ENCODE results near the gene ERC1. TPM values are rescaled to one million over a fixed set of nuclear protein-coding genes. Genes with fewer than 3 reads are reported as not detected.

ERC1 gene
- total RNA-seq, 1 donor from 2014 or later: 56.5 TPM

- H3K4me3 ChIP-seq: no peak overlapping the region
- no peak overlapping the region for H3K27ac ChIP-seq
- H3K4me1 ChIP-seq: peaks cover 16% of the 10 kb centered on the region
- H3K27me3 ChIP-seq: no peaks in the 10 kb centered on the region
- TF ChIP-seq CTCF (IDR thresholded peaks at IDR 0.05): no peak
- TF ChIP-seq POLR2AphosphoS5 (IDR thresholded peaks at IDR 0.05; ENCODE audit: insufficient read depth in 1 of 2, low read depth in 1 of 2): no peak
- no peak for TF ChIP-seq POLR2A (IDR thresholded peaks at IDR 0.05)
- no peaks in the 10 kb centered on the region for H3K9me3 ChIP-seq
- no peak for DNase-seq (ENCODE audit: extremely low spot score in 2 of 2)
- intact Hi-C loops (cut with DNase I): no loop called here
- no peaks in the 10 kb centered on the region for H3K36me3 ChIP-seq
These were observed 526.9 kb downstream of the ERC1 start for GRCh38 chr12:1517734-1518525.

GRCh38 chr12:1518591-1519516 lies 527.8 kb downstream of the ERC1 start:
- Histone ChIP-seq H3K36me3 (no peaks in the 10 kb centered on the region), H3K9me3 (no peaks in the 10 kb centered on the region), H3K4me3 (no peak overlapping the region), H3K27ac (no peak overlapping the region), H3K4me1 (peaks cover 16% of the 10 kb centered on the region), H3K27me3 (no peaks in the 10 kb centered on the region)
- no peak for DNase-seq (ENCODE audit: extremely low spot score in 2 of 2)
- intact Hi-C loops (cut with DNase I): no loop called here
- TF ChIP-seq POLR2A (IDR thresholded peaks at IDR 0.05): no peak
- no peak for TF ChIP-seq POLR2AphosphoS5 (IDR thresholded peaks at IDR 0.05; ENCODE audit: insufficient read depth in 1 of 2, low read depth in 1 of 2)
- no peak for TF ChIP-seq CTCF (IDR thresholded peaks at IDR 0.05)

GRCh38 chr12:1519642-1520041 lies 528.6 kb downstream of the ERC1 start:
- TF ChIP-seq POLR2A (IDR thresholded peaks at IDR 0.05): no peak
- TF ChIP-seq CTCF (IDR thresholded peaks at IDR 0.05): no peak
- TF ChIP-seq POLR2AphosphoS5 (IDR thresholded peaks at IDR 0.05; ENCODE audit: insufficient read depth in 1 of 2, low read depth in 1 of 2): no peak
- Histone ChIP-seq H3K4me1 (peaks cover 16% of the 10 kb centered on the region), H3K27me3 (no peaks in the 10 kb centered on the region), H3K36me3 (no peaks in the 10 kb centered on the region), H3K9me3 (no peaks in the 10 kb centered on the region), H3K4me3 (no peak overlapping the region), H3K27ac (no peak overlapping the region)
- intact Hi-C loops (cut with DNase I): no loop called here
- DNase-seq (ENCODE audit: extremely low spot score in 2 of 2): no peak

GRCh38 chr12:1523046-1523445 lies 532.0 kb downstream of the ERC1 start:
- H3K9me3 ChIP-seq: no peaks in the 10 kb centered on the region
- DNase-seq (ENCODE audit: extremely low spot score in 2 of 2): no peak
- no peak overlapping the region for H3K4me3 ChIP-seq
- H3K4me1 ChIP-seq: peaks cover 12% of the 10 kb centered on the region
- no peak overlapping the region for H3K27ac ChIP-seq
- H3K36me3 ChIP-seq: no peaks in the 10 kb centered on the region
- intact Hi-C loops (cut with DNase I): no loop called here
- TF ChIP-seq POLR2AphosphoS5 (IDR thresholded peaks at IDR 0.05; ENCODE audit: insufficient read depth in 1 of 2, low read depth in 1 of 2) (no peak), POLR2A (IDR thresholded peaks at IDR 0.05) (no peak), CTCF (IDR thresholded peaks at IDR 0.05) (no peak)
- no peaks in the 10 kb centered on the region for H3K27me3 ChIP-seq

Measured in vagina (tissue), 2 donors.